GM21576 (cell line): ENCODE results near the gene COL27A1.
"Not testable (repeated sequence)": the region's sequence is repeated elsewhere in the genome, so short reads cannot be mapped to it uniquely, and the experiment has no call there.

Source experiments
- ATAC-seq: cut with Tn5 transposase; IDR thresholded peaks from one replicate; pipeline ENCODE4 v1.9.1; 2021; ENCODE audit warnings: mild to moderate bottlenecking, moderate library complexity; ENCODE audit not compliant: unreplicated experiment

Gene COL27A1

GRCh38 chr9:114331229-114332195, 176.2 kb downstream of the COL27A1 start:
- not testable (repeated sequence) for ATAC-seq

GRCh38 chr9:114332474-114333040, 177.2 kb downstream of the COL27A1 start:
- not testable (repeated sequence) for ATAC-seq

GRCh38 chr9:114333718-114334117, 178.4 kb downstream of the COL27A1 start:
- ATAC-seq = not testable (repeated sequence)

- ATAC-seq = no peak
These were observed 179.2 kb downstream of the COL27A1 start for GRCh38 chr9:114334490-114334889.

GRCh38 chr9:114335745-114336144, 180.4 kb downstream of the COL27A1 start:
- ATAC-seq = no peak

- no peak for ATAC-seq
These were observed 180.8 kb downstream of the COL27A1 start for GRCh38 chr9:114336157-114336556.

GRCh38 chr9:114336699-114337395, 181.5 kb downstream of the COL27A1 start:
- ATAC-seq = no peak

- ATAC-seq = no peak
These were observed 182.8 kb downstream of the COL27A1 start for GRCh38 chr9:114338187-114338586.

- ATAC-seq = peak; percentile 53
These were observed 184.0 kb downstream of the COL27A1 start for GRCh38 chr9:114339130-114339908.

- ATAC-seq = no peak
These were observed 186.0 kb downstream of the COL27A1 start for GRCh38 chr9:114341152-114341830.

- ATAC-seq = no peak
These were observed 186.7 kb downstream of the COL27A1 start for GRCh38 chr9:114341991-114342390.

GRCh38 chr9:114342755-114343440, 187.6 kb downstream of the COL27A1 start:
- no peak for ATAC-seq

GRCh38 chr9:114343471-114344187, 188.3 kb downstream of the COL27A1 start:
- ATAC-seq = no peak

- ATAC-seq = no peak
These were observed 188.8 kb downstream of the COL27A1 start for GRCh38 chr9:114344188-114344566.

- ATAC-seq = no peak
These were observed 189.4 kb downstream of the COL27A1 start for GRCh38 chr9:114344692-114345091.

GRCh38 chr9:114345493-114346065, 190.2 kb downstream of the COL27A1 start:
- ATAC-seq = no peak

GRCh38 chr9:114346146-114346545, 190.8 kb downstream of the COL27A1 start:
- ATAC-seq = no peak

- ATAC-seq = no peak
These were observed 192.3 kb downstream of the COL27A1 start for GRCh38 chr9:114347675-114348074.
